ENCODE results near the gene FKBP1B.
"Not testable (repeated sequence)": the region's sequence is repeated elsewhere in the genome, so short reads cannot be mapped to it uniquely, and the experiment has no call there.

FKBP1B gene

DNA sequence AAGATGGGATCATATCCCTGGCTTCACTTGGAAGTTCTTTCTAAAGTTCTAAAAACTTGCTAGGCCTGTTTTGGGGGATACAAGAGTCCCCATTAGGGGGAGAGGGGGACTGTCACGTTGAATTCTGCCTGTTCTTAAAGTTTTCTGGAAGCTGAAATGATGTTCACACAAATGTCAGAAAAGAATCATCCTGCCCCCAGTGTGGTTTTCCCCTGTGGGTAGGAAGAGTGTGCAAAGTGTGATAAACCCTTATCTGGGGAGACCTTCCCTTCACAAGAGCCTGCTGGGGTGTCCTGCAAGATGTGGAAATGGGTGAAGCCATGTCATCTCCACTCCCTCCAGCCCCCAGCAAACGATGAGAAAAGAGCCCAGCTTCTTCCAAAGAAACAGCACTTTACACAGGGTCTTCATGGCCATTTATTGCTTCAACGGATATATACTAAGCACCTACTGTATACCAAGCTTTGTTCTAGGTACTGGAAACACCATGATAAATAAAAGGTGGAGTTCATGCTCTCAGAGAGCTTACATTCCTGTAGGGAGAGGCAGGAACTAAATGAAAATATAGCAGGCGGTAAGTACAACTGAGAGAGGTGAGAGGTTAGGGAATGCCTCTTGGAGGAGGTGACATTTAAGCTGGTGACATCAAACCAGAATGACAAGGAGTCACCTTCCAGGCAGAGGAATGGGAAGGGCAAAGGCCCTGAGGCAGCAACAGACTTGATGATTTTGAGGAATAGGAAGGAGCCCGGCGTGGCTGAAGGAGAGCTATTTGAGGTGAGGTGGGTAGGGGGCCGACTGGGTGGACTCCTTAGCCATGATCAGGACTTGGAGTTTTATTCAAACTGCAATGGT lies 38.1 kb upstream of the FKBP1B start:
- no peak for DNase-seq (ENCODE audit: low read depth)
- H3K4me3 ChIP-seq (ENCODE audit: low read length), result no peak overlapping the region
- TF ChIP-seq, protein P1, sequence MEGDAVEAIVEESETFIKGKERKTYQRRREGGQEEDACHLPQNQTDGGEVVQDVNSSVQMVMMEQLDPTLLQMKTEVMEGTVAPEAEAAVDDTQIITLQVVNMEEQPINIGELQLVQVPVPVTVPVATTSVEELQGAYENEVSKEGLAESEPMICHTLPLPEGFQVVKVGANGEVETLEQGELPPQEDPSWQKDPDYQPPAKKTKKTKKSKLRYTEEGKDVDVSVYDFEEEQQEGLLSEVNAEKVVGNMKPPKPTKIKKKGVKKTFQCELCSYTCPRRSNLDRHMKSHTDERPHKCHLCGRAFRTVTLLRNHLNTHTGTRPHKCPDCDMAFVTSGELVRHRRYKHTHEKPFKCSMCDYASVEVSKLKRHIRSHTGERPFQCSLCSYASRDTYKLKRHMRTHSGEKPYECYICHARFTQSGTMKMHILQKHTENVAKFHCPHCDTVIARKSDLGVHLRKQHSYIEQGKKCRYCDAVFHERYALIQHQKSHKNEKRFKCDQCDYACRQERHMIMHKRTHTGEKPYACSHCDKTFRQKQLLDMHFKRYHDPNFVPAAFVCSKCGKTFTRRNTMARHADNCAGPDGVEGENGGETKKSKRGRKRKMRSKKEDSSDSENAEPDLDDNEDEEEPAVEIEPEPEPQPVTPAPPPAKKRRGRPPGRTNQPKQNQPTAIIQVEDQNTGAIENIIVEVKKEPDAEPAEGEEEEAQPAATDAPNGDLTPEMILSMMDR (conservative IDR thresholded peaks at IDR 0.05; ENCODE audit: low read depth, low read length), result no peak

DNA sequence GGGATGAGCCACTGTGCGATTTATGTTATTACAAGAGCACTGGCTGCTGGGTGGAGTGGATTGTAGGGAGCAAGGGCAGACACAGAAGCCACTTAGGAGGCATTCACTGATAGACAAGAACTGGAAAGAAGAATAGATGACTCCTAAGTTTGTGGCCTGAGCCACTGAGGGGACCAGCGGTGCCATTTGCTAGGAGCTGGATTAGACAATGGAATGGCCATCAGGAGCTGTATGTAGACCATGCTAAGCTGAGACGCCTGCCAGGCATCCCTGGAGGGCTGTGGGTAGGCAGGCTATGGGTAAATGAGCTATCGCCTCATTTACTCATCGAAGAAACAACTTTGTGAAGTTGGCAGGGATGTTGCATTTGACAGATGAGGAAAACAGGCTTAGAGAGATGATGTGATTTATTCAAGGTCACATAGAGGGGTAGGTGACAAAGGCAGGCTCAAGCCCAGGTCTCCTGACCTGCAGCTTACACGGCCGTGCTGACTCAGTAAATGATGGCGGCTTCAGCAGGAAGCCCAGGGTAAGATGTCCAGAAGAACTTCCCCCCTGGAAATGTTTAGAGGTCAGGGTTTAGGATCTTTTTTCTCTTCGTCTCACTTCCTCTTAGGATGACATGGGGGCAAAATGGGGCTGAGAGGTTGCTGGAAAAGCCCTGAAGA lies 36.9 kb upstream of the FKBP1B start:
- H3K4me3 ChIP-seq (ENCODE audit: low read length), result no peak overlapping the region
- TF ChIP-seq, protein P1 (conservative IDR thresholded peaks at IDR 0.05; ENCODE audit: low read depth, low read length), result no peak
- DNase-seq (ENCODE audit: low read depth), result no peak

DNA sequence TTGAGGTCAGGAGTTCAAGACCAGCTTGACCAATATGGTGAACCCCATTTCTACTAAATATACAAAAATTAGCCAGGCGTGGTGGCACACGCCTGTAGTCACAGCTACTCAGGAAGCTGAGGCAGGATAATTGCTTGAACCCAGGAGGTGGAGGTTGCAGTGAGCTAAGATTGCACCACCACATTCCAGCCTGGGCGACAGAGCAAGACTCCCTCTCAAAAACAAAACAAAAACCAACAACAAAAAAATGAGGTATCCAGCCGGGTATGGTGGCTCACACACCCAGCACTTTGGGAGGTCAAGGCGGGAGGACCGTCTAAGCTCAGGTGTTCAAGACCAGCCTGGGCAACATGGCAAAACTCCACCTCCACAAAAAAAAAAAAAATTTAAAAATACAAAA lies 34.6 kb upstream of the FKBP1B start:
- H3K4me3 ChIP-seq (ENCODE audit: low read length); DNase-seq (ENCODE audit: low read depth): not testable (repeated sequence)

DNA sequence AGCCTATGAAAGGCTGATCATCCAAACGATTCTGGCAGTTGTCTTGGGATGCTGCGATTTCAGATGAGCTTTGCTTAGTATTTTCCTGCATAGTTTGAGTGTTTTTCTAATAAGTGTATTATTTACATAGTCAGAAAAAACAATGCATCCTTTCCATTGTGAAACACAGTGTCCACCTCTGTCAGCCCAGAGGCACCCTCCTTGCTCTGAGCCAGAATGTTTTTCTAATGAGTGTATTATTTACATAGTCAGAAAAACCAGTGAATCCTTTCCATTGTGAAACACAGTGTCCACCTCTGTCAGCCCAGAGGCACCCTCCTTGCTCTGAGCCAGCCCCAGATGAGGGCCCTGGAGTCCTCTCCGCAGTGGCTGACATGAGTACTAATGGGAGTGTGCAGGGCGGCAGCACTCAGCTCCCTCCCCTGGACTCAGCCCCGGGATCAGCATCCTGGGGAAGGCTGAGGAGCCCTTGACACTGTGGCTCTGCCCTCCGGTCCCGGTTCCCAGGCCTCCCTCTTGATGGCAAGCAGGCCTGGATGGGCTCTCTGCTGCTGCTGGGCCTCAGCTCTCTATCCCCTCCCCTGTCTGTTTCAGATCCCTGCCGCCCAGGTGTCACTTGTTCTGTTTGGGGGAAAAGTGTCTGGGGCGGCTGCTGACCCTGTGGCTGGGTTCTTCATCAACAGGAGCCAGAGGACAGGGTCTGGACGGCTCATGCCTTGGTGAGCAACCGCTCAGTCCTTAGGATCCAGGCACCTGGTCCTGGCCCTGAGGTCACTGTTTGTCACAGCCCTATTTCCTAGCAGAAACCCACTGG lies 33.8 kb upstream of the FKBP1B start:
- DNase-seq (ENCODE audit: low read depth), result no peak
- TF ChIP-seq, protein P1 (conservative IDR thresholded peaks at IDR 0.05; ENCODE audit: low read depth, low read length), result no peak
- H3K4me3 ChIP-seq (ENCODE audit: low read length), result no peak overlapping the region

DNA sequence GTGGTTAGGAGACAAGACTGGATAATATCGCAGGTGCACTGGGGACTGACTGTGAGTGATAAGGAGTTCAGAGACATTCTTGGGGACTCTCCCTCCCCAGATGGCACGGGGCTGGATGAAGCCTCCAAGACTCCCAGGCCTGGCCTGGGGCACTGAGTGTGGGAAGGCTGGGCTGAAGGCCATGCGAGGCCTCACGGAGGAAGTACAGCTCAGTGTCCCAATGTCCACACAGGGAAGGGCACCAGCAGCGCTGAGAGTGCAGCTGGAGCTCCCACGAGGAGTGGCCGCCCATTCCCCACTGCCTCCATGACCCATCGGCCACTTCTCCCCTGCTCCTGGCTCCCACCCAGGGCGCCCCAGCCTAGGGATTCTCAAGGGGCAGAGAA lies 33.2 kb upstream of the FKBP1B start:
- no peak overlapping the region for H3K4me3 ChIP-seq (ENCODE audit: low read length)
- DNase-seq (ENCODE audit: low read depth), result no peak
- TF ChIP-seq, protein P1 (conservative IDR thresholded peaks at IDR 0.05; ENCODE audit: low read depth, low read length), result no peak

DNA sequence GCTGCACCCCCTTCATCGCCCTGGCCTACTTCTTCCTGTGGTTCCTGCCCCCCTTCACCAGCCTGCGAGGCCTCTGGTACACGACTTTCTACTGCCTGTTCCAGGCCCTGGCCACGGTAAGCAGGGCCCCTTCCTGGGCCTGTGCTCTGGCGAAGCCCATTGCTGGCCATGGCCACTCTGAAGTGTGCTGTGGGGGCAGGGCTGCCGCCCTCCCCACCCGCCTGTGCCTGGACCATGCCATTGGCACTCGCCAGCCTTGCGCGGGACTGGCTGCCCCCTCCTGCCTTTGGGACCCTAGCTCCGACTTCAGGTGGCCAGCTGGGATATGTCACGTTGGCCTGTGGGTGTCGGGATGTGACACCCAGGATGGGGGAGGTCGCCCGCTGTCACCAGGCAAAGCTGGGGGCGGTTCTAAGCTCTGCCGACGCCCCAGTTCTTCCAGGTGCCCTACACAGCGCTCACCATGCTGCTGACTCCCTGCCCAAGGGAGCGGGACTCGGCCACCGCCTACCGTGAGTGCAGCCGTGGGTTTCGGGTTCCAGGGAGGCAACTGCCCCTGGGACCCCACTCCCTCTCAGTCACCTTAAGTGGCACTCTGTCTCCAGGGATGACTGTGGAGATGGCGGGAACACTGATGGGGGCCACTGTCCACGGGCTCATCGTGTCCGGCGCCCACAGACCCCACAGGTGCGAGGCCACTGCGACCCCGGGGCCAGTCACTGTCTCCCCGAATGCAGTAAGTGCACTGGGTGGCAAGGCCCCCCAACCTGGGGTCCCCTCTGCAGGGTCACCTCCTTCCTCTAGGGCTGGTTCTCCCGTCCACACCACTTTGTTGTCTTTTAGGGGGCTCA lies 32.5 kb upstream of the FKBP1B start:
- TF ChIP-seq, protein P1 (conservative IDR thresholded peaks at IDR 0.05; ENCODE audit: low read depth, low read length), result no peak
- DNase-seq (ENCODE audit: low read depth), result no peak
- H3K4me3 ChIP-seq (ENCODE audit: low read length), result no peak overlapping the region
